GM19463 (cell line): ENCODE results near the gene DEFB114.

Source experiments
- ATAC-seq: cut with Tn5 transposase; IDR thresholded peaks from one replicate; pipeline ENCODE4 v1.9.1; 2021; ENCODE audit warnings: mild to moderate bottlenecking, moderate library complexity; ENCODE audit not compliant: unreplicated experiment

Gene DEFB114

DNA sequence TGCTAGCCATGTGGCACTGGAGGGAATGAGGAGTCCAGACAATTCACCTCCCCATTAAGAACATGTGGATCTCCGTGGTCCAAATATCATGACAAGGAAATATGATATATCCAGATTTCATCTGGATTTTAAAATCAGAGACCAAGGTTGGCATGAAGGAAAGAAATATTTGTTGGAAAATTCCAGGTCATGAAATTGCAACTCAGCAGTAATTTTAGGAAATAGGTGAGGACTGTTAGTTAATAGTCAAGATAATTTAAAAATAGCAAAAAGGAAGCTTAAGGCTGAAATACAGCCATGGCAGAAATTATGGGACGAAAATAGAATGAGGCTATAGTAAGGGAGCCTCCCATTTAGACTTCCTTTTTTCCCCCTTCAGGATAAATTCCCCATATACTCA is 26.9 kb downstream of the DEFB114 start:
- ATAC-seq, result no peak

DNA sequence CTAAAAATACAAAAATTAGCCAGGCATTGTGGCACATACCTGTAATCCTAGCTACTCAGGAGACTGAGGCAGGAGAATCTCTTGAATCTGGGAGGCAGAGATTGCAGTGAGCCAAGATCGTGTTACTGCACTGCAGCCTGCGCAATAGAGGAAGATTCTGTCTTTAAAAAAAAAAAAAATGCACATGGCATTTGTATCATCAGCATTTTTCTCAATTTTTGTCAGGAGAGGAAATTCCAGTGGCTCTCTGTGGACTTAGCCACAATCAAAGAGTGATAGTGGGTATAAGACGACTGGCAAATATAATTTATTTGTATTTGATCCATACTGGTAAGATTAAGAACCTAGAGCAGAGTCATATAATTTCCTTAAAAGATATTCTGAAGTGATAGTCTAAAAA is 28.6 kb downstream of the DEFB114 start:
- no peak for ATAC-seq

DNA sequence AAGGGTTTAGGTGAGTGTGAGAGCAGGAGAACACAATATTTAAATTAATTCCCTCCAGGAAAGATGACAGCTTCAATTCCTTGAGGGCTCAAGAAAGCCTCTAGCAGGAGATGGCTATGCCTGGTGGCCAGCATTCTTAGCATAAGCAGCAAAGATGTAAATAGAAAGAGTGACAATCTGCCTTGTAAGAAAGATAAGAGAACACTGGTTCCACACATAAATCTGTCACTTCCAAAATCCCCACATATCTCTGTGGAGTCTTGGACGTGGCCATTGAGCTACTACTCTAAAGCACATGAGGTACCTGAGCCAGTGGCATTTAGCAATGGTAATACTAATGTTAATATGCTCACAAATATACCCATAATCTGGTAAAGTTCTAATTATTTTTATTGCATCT is 29.2 kb downstream of the DEFB114 start:
- ATAC-seq, result no peak

DNA sequence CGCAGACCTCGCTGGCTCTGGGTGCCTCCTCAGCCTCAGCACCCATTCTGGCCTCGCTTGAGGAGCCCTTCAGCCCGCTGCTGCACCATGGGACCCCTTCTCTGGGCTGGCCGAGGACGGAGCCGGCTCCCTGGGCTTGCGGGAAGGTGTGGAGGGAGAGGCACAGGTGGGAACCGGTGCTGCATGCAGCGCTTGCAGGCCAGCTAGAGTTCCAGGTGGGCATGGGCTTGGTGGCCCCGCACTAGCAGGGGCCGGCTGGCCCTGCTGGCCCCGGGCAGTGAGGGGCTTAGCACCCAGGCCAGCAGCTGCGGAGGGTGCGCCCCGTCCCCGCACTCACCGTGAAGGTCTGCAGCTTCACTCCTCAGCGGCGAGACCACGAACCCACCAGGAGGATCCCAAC is 30.4 kb downstream of the DEFB114 start:
- ATAC-seq, result no peak

DNA sequence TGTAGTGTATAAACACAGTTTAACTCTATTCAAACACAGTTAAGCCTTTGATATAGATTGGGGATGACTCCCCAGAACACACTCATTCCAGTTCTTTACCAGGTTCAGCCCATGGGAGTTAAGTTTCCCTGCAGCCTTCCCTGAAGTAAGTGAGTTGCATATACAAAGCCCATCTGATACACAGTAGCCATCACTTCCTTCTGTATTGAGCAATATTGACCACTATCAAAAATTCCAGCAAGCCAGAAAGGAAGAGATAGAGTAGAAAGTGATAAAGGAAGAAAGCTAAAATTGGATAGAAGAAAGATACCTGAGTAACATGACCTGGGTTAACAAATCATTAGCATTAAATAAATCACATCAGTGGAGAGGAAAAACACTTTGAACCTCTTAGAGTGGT is 34.6 kb downstream of the DEFB114 start:
- no peak for ATAC-seq

DNA sequence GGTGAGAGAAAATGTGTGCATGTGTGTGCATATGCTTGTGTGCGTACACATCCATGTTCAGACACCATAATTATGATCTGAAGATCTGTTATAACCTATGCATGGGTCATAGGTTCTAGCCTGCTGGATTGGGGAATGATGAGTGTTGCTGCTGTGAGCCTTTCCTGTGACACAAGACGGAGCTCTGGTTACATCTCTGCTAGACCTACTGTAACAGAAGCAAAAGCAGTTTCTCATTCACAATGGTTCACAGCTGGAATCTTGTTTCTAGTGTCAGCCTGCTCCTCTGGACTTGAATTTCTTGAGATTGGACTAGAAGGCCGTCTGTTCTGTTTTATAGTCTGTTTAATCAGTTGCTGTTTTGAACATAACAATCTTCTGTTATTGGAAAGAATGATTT is 40.1 kb downstream of the DEFB114 start:
- ATAC-seq, result no peak

DNA sequence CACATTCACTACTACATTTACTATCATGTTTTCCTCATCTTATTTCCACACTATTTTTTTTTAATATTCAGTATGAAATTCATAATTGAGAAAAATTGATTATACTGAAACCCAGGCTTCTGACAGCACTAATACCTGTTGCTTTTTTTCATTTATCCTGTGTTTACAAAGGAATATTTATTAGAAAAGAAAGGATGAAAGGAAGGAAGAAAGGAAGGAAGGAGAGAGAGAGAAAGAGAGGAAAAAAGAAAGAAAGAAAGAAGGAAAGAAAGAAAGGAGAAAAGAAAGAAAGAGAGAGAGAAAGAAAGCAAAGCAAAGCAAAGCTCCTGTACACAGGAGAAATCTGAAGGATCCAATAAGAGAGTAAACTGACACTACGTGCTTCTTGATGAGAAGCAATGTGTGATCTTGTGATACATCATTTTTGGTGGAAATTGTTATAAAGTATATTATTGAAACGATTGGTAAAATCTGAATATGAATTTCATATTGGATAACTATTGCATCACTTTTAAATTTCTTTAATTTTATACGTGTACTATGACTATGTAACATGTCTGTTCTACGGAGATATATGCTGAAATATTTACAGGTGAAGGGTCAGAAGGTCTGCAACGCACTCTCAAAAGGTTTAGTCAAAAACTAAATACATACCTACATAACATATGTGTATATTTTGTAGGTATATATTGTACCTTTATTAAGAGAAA is 43.9 kb downstream of the DEFB114 start:
- no peak for ATAC-seq

DNA sequence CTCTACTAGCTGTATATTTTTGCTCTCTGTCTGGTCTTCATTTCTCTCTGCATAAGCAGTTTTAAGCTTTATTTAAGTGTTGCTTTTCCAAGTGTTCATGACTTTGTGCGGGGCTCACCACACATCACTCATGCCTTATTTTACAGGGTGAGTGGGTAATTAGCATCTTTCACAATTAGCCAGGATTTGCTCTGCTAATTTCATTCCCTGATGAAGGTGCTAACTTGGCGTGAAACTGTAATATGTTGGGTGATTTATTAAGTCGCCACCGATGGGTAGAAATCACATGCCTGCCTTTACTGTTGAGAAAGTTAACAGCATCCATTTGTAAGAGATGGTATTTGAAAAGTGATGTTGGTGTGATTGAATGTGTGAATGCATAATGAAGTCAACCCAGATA is 44.7 kb downstream of the DEFB114 start:
- ATAC-seq, result no peak

DNA sequence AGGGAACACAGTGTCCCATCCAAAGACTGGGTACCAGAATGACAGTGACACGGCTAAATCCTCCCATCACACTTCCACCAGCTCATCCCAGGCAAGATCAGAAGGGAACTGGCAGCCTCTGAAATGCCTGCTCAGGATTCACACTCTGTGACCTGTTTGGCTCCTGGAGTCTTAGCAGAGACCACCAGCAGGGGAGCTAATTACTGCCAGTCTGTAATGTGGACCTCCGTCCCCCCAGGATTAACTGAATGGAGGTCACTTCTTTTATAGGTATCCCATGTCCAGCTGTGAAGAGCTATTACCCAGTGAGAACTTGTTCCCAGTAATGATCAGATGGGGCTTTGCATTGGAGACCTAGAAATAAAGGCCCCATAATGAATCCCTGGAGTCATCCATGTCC is 45.2 kb downstream of the DEFB114 start:
- ATAC-seq, result no peak

DNA sequence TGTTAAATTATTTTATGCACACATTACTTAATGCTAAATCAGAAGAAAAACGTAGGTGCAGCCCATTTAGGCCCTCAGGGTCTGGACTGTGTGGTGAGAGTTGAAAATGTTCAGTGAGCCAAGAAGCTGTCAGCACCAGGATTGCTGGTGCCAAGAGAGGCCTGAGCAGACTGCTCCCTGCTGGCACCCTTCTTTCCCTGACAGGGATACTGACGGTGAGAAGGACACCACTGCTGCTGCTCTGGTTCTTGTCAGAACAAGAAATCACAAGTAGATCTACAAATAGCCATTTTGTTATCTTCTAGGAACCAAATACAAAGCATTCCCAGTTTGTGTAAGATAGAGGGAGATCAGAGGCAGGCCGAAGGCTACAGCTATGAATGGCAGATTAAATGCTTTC is 48.9 kb downstream of the DEFB114 start:
- no peak for ATAC-seq

DNA sequence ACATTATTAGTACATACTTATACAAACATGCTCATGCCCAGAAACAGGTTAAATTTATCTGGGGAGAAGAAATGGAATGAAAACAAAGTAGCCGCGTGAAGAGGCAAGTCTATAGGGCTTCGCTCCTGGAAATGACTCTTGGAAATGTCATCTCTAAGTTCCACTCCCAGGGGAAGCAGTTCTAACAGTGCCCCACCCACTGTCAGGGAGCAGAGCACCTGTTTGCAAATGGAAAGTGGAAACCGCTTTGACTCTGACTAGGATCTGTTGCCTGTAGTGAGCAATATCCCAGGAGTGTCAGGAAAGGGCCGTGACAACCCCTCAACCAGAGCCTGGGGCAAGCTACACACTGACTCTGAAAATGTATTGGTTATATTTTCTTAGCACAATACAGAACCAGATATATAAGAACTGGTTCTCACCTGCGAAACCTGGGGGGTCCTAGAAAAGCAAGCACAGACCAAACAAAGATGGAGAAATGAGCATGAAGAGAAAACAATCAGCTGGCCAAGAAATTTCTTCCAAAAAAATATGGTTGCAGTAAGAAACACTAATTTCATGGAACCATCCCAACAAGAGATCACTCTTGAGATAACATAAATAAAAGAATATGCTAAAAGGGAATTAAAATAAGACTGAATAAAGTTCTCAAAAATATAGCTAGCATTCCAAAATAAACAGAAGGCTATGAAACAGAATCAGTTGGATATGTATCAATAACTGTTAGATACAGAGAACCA is 50.2 kb downstream of the DEFB114 start:
- ATAC-seq, result no peak

DNA sequence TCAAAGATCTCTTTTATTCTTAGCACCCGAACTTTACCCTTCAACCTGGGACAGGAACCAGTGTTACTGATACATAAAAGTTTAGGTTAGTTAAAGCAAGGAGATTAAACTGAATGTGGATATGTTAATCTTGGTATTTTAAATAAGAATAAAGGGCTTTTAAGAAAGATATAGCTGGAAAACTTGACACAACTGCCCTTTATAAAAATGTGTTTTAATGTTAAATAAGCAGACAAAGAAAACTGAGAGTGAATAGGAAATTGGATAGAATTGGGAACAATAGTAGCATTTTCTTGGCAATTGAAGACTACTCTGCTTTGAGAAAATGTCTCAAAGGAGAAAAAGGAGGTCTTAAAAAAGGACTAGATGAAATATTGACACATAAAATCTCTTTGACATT is 51.8 kb downstream of the DEFB114 start:
- no peak for ATAC-seq

DNA sequence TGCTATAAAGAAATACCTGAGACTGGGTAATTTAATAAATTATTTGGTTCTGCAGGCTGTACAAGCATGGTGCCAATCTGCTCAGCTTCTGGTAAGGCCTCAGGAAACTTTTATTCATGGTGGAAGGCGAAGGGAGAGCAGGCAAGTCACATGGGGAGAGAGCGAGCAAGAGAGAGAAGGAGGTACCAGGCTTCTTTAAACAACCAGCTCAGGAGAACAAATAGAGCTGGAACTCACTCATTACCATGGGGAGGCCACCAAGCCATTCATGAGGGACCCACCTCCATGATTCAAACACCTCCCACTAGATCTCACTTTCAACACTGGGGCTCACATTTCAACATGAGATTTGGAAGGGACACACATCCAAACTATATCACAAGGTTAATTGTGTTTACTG is 52.7 kb downstream of the DEFB114 start:
- ATAC-seq, result no peak
